HEK293 (cell line): ENCODE data around the gene KAT14.

Source experiments
- KLF10 ChIP-seq: fragments of 450-650 bp; IDR thresholded peaks from 2 replicates; pipeline ENCODE4 v1.5.1; 2018; ENCODE audit warnings: missing biosample characterization, mild to moderate bottlenecking, missing genetic modification characterization
- KLF9 ChIP-seq: fragments of 450-650 bp; formaldehyde crosslinking; IDR thresholded peaks from 2 replicates; pipeline ENCODE4 v1.5.1; 2016; ENCODE audit warnings: missing biosample characterization, missing genetic modification characterization, low read depth
- TCF7L2 ChIP-seq: IDR thresholded peaks from 2 replicates; pipeline ENCODE4 v1.6.1; 2011; ENCODE audit warnings: low read depth, mild to moderate bottlenecking, inconsistent platforms, low read length, moderate library complexity, borderline replicate concordance
- YY1 ChIP-seq: fragments of 450-650 bp; formaldehyde crosslinking; IDR thresholded peaks from 2 replicates; pipeline ENCODE4 v1.5.1; 2018; ENCODE audit warnings: missing biosample characterization, missing genetic modification characterization
- ZBTB7A ChIP-seq: fragments of 450-650 bp; formaldehyde crosslinking; IDR thresholded peaks from 2 replicates; pipeline ENCODE4 v1.5.1; 2016; ENCODE audit warnings: low read depth, missing biosample characterization, missing genetic modification characterization
- ZNF133 ChIP-seq: fragments of 450-650 bp; formaldehyde crosslinking; IDR thresholded peaks from 2 replicates; pipeline ENCODE4 v1.5.1; 2016; ENCODE audit warnings: missing biosample characterization, missing genetic modification characterization
- ZNF302 ChIP-seq: fragments of 450-650 bp; formaldehyde crosslinking; IDR thresholded peaks from 2 replicates; pipeline ENCODE4 v1.5.1; 2016; ENCODE audit warnings: missing biosample characterization, missing genetic modification characterization, low read depth
- ZNF623 ChIP-seq: fragments of 450-650 bp; formaldehyde crosslinking; IDR thresholded peaks from 2 replicates; pipeline ENCODE4 v1.5.1; 2016; ENCODE audit warnings: missing biosample characterization, missing genetic modification characterization
- ZNF670 ChIP-seq: fragments of 450-650 bp; formaldehyde crosslinking; IDR thresholded peaks from 2 replicates; pipeline ENCODE4 v1.5.1; 2016; ENCODE audit warnings: missing biosample characterization, missing genetic modification characterization, low read depth
- ZNF776 ChIP-seq: fragments of 450-650 bp; formaldehyde crosslinking; IDR thresholded peaks from 2 replicates; pipeline ENCODE4 v1.5.0; 2017; ENCODE audit warnings: missing biosample characterization, missing genetic modification characterization, borderline replicate concordance
- TF ChIP-seq, protein P1 (sequence below): fragments of 450-650 bp; formaldehyde crosslinking; IDR thresholded peaks from 2 replicates; pipeline ENCODE4 v1.5.1; 2016; ENCODE audit warnings: missing biosample characterization, missing genetic modification characterization
- TF ChIP-seq, protein P2 (sequence below): fragments of 450-650 bp; formaldehyde crosslinking; IDR thresholded peaks from 2 replicates; pipeline ENCODE4 v1.5.1; 2016; ENCODE audit warnings: missing biosample characterization, missing genetic modification characterization
- TF ChIP-seq, protein P3 (sequence below): sonication (generic); formaldehyde crosslinking; IDR thresholded peaks from 2 replicates; pipeline ENCODE4 v1.8.1; 2022; ENCODE audit warnings: mild to moderate bottlenecking, moderate library complexity, missing genetic modification reagents
- TF ChIP-seq, protein P4 (sequence below): fragments of 450-650 bp; formaldehyde crosslinking; IDR thresholded peaks from 2 replicates; pipeline ENCODE4 v1.5.0; 2017; ENCODE audit warnings: missing biosample characterization, missing genetic modification characterization, borderline replicate concordance

DNA sequence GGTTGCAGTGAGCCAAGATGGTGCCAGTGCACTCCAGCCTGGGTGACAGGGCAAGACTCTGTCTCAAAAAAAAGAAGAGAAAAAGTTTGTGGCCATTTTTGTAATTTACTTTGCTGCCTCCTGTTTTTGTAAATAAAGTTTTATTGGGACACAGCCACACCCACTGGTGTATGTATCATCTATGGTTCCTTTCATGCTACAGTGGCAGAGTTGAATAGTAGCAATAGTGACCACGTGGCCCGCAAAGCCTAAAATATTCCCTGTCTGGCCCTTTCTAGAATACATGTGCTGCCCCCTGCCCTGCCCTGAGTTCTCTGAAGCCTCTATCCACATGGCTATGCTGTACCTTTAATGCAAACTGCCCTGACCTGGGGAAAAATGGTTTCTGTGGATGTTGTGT is 75.3 kb downstream of the KAT14 start:
- no peak for TF ChIP-seq ZNF133 (tag by site-specific recombination)
- TF ChIP-seq, protein P1, sequence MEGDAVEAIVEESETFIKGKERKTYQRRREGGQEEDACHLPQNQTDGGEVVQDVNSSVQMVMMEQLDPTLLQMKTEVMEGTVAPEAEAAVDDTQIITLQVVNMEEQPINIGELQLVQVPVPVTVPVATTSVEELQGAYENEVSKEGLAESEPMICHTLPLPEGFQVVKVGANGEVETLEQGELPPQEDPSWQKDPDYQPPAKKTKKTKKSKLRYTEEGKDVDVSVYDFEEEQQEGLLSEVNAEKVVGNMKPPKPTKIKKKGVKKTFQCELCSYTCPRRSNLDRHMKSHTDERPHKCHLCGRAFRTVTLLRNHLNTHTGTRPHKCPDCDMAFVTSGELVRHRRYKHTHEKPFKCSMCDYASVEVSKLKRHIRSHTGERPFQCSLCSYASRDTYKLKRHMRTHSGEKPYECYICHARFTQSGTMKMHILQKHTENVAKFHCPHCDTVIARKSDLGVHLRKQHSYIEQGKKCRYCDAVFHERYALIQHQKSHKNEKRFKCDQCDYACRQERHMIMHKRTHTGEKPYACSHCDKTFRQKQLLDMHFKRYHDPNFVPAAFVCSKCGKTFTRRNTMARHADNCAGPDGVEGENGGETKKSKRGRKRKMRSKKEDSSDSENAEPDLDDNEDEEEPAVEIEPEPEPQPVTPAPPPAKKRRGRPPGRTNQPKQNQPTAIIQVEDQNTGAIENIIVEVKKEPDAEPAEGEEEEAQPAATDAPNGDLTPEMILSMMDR (tag by site-specific recombination): no peak
- TF ChIP-seq, protein P2, sequence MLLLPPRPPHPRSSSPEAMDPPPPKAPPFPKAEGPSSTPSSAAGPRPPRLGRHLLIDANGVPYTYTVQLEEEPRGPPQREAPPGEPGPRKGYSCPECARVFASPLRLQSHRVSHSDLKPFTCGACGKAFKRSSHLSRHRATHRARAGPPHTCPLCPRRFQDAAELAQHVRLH (tag by site-specific recombination): no peak
- TF ChIP-seq, protein P3, sequence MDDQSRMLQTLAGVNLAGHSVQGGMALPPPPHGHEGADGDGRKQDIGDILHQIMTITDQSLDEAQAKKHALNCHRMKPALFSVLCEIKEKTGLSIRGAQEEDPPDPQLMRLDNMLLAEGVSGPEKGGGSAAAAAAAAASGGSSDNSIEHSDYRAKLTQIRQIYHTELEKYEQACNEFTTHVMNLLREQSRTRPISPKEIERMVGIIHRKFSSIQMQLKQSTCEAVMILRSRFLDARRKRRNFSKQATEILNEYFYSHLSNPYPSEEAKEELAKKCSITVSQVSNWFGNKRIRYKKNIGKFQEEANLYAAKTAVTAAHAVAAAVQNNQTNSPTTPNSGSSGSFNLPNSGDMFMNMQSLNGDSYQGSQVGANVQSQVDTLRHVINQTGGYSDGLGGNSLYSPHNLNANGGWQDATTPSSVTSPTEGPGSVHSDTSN (CRISPR knock-in tag): no peak
- no peak for TF ChIP-seq ZBTB7A
- no peak for TF ChIP-seq ZNF776
- TF ChIP-seq TCF7L2: no peak
- no peak for TF ChIP-seq KLF10 (tag by site-specific recombination)
- TF ChIP-seq ZNF623 (tag by site-specific recombination): no peak
- TF ChIP-seq KLF9 (tag by site-specific recombination): no peak
- TF ChIP-seq ZNF670 (tag by site-specific recombination): no peak
- TF ChIP-seq, protein P4, sequence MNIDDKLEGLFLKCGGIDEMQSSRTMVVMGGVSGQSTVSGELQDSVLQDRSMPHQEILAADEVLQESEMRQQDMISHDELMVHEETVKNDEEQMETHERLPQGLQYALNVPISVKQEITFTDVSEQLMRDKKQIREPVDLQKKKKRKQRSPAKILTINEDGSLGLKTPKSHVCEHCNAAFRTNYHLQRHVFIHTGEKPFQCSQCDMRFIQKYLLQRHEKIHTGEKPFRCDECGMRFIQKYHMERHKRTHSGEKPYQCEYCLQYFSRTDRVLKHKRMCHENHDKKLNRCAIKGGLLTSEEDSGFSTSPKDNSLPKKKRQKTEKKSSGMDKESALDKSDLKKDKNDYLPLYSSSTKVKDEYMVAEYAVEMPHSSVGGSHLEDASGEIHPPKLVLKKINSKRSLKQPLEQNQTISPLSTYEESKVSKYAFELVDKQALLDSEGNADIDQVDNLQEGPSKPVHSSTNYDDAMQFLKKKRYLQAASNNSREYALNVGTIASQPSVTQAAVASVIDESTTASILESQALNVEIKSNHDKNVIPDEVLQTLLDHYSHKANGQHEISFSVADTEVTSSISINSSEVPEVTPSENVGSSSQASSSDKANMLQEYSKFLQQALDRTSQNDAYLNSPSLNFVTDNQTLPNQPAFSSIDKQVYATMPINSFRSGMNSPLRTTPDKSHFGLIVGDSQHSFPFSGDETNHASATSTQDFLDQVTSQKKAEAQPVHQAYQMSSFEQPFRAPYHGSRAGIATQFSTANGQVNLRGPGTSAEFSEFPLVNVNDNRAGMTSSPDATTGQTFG (tag by site-specific recombination): no peak
- TF ChIP-seq YY1 (tag by site-specific recombination): no peak
- TF ChIP-seq ZNF302 (tag by site-specific recombination): no peak
